Activated CD4-positive, alpha-beta T cell treated with anti-CD3 and anti-CD28 coated beads, Interleukin-2, amount 10 ng/mL, durations not matched to agents 7 days and 5 days (primary cell): Measurements from ENCODE around the gene PCNX4. TPM values are rescaled to one million over a fixed set of nuclear protein-coding genes. Genes with fewer than 3 reads are reported as not detected.
"Not testable (repeated sequence)": the region's sequence is repeated elsewhere in the genome, so short reads cannot be mapped to it uniquely, and the experiment has no call there.

Source experiments
- CTCF ChIA-PET: fragments of 350-600 bp; sonication (Branson Sonifier 250); formaldehyde crosslinking; loops from one replicate; lab custom pipeline; 2021; ENCODE audit warnings: antibody characterized with exemption; lab: Charles Lee
- POLR2A ChIA-PET: fragments of 350-600 bp; sonication (Branson Sonifier 250); formaldehyde crosslinking; loops from one replicate; lab custom pipeline; 2021; ENCODE audit warnings: antibody characterized with exemption; lab: Charles Lee
- DNase-seq: peaks from one replicate; pipeline ENCODE4 v3.0.0-alpha.2; 2020
- H3K27ac Mint-ChIP-seq: one replicate; pipeline ENCODE4 v1.8.0; 2021; ENCODE audit warnings: mild to moderate bottlenecking, moderate library complexity, mixed read lengths
- H3K27me3 Mint-ChIP-seq: one replicate; pipeline ENCODE4 v1.8.0; 2021; ENCODE audit warnings: mixed read lengths
- H3K36me3 Mint-ChIP-seq: one replicate; pipeline ENCODE4 v1.8.0; 2021; ENCODE audit warnings: low read depth, mixed read lengths
- H3K4me1 Mint-ChIP-seq: one replicate; pipeline ENCODE4 v1.8.0; 2021; ENCODE audit warnings: mixed read lengths
- H3K4me3 Mint-ChIP-seq: one replicate; pipeline ENCODE4 v1.8.0; 2021; ENCODE audit warnings: mild to moderate bottlenecking, moderate library complexity, mixed read lengths
- H3K9me3 Mint-ChIP-seq: one replicate; pipeline ENCODE4 v1.8.0; 2021; ENCODE audit warnings: mixed read lengths
- total RNA-seq, 2 experiments: library from RNA; stranded (reverse); gene quantifications; one replicate each; pipeline ENCODE4 v1.2.3, GENCODE V29; 2021

The PCNX4 gene
- total RNA-seq = 10 to 100 TPM; 33.3 to 36.9 TPM

DNA sequence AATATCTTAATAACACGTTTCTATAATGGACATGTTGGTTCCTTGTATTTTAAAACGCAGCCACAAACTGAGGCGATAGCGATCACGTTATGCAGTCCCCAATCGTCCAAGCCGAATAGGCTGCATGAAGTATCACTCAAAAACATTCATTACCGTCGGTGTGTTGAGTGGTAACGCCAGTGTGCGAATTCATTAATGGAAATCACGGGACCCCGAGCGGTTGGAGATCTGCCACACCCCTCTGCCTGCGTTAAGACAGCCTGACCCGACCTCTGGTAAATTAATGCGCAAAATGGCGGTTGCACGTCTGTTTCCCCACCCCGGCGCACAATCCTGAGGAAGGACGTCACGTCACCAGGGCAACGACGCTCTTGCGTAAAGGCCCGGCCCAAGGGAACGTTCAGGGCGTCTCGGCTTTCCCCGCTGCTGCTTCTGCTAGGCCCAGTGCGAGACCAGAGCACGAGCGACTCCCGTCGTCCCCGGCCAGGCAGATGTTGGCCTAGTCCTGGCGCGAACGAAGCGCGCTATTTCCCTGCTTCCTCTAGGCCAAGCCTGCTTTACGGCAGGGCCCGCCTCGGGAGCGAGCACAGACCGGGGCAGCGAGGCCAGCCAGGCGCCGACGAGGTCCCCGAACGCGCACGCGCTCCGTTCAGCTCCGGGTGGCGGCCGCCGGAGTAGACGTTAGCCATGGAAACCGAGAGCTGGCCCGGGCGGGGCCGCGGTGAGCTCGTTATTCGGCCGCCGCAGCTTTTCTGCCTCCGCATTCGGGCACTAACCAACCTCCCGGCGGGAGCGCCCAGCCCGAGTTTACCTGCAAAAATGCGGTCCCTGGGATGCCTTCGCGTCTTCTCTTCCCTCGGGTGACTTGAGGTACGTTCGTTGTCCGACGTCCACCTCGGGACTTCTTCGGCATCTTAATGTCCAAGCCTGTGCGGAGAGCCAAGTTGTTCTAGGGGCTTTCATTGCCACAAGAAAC lies at the start of gene PCNX4:
Gene PCNX4, plus strand, starts transcription at position 374 of the 976 bp plus-strand sequence. CDS start 15,716 bp downstream, outside the sequence.
- Mint-ChIP-seq H3K9me3 (no peaks in the 10 kb centered on the region), H3K4me1 (peaks cover 34% of the 10 kb centered on the region), H3K36me3 (peaks cover 15% of the 10 kb centered on the region), H3K27ac (peak within 1 kb of the TSS; percentile 95), H3K4me3 (peak within 1 kb of the TSS; percentile 93), H3K27me3 (no peaks in the 10 kb centered on the region)
- POLR2A ChIA-PET = interaction anchor here (1.0 kb wide), 1 partner anchor 73 kb away, joined by 4 read pairs; no protein-coding TSS in a partner anchor
- CTCF ChIA-PET = interaction anchor here (1.4 kb wide), 1 partner anchor 17 kb away, joined by 5 read pairs; no protein-coding TSS in a partner anchor
- DNase-seq = peak; percentile 96

DNA sequence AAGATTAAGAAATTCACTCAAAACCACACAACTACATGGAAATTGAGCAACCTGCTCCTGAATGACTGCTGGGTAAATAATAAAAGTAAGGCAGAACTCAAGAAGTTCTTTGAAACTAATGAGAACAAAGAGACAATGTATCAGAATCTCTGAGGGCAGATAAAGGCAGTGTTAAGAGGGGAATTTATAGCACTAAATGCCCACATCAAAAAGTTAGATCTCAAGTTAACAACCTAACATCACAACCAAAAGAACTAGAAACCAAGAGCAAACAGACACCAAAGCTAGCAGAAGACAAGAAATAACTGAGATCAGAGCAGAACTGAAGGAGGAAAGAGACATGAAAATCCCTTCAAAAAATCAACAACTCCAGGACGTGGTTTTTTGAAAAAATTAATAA lies 43.7 kb upstream of the PCNX4 start:
- DNase-seq, H3K27me3 Mint-ChIP-seq, H3K9me3 Mint-ChIP-seq, POLR2A ChIA-PET, CTCF ChIA-PET, H3K36me3 Mint-ChIP-seq, H3K27ac Mint-ChIP-seq, H3K4me3 Mint-ChIP-seq: not testable (repeated sequence)
- H3K4me1 Mint-ChIP-seq = peaks cover 11% of the 10 kb centered on the region

DNA sequence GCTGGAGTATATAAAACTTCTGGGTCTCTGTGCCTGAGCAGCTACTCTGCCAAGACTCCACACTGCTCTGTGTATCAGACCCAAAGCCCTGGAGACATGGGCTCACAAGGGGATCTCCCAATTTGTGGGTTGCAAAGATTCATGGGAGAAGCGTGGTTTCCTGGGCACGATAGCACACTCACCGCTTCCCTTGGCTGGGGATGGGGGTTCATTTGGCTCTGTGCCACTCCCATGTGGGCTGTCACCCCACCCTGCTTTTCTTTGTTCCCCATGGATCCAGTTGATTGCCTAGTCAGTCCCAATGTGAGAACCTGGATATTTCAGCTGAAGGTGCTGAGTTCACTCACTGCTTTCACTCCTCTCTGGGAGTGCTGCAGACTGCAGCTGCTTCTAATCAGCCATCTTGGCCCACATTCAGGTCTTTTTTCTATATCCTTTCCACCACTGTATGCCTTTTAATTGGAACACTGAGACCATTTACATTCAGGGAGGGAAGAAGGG lies 40.0 kb upstream of the PCNX4 start:
- no peak overlapping the region for H3K27ac Mint-ChIP-seq
- no peak overlapping the region for H3K4me3 Mint-ChIP-seq

DNA sequence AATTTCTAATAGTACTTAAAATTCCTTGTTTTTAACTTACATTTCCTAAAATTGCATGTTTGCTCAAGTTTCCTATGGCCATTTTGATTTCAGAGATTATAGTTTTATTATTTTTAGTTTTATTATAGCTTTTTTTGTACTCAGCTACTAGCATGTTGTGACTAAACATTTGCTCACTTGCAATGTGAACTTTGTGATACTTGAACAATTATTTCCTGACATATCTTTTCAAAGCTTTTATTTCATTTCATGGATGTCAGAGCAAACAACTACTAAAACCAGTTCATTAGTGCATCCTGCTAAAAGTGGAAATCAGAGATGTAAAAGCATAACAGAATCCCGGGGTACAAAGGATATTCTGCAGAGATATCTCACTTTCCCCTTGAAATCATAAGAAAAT lies 33.6 kb upstream of the PCNX4 start:
- H3K4me1 Mint-ChIP-seq = no peaks in the 10 kb centered on the region
- DNase-seq = no peak
- H3K4me3 Mint-ChIP-seq = no peak overlapping the region
- no peaks in the 10 kb centered on the region for H3K9me3 Mint-ChIP-seq
- H3K27me3 Mint-ChIP-seq = peaks cover 12% of the 10 kb centered on the region
- no peaks in the 10 kb centered on the region for H3K36me3 Mint-ChIP-seq
- POLR2A ChIA-PET = no interaction called here
- CTCF ChIA-PET = interaction anchor here (0.7 to 0.9 kb wide), 3 partner anchors 127 to 633 kb away, joined by 3 to 4 read pairs (median 3); no protein-coding TSS in a partner anchor
- no peak overlapping the region for H3K27ac Mint-ChIP-seq

More for the DNA sequence above, 40.0 kb upstream of the PCNX4 start:
- no peaks in the 10 kb centered on the region for H3K9me3 Mint-ChIP-seq
- ChIA-PET CTCF (interaction anchor here (1.3 kb wide), 1 partner anchor 11 kb away, joined by 3 read pairs; no protein-coding TSS in a partner anchor), POLR2A (no interaction called here)
- DNase-seq = peak; percentile 15
- H3K4me1 Mint-ChIP-seq = peaks cover 11% of the 10 kb centered on the region
- H3K36me3 Mint-ChIP-seq = no peaks in the 10 kb centered on the region
- peaks cover 5% of the 10 kb centered on the region for H3K27me3 Mint-ChIP-seq

DNA sequence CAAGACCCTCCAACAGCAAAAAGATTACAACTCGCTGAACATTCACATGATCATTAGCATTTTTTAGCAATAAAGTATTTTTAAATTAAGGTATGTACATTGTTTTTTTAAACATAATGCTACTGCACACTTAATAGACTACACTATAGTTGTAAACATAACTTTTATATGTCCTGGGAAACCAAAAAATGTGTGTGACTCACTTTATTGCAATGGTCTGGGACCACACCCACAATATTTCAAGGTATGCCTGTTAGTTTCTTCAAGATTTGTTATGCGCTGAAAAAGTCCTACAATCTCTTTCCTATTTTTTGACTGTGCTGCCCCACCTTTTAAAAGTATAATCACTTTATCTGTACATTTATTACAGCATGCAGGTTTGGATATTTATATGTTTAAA lies 30.4 kb upstream of the PCNX4 start:
- DNase-seq = no peak
- H3K9me3 Mint-ChIP-seq = no peaks in the 10 kb centered on the region
- no peaks in the 10 kb centered on the region for H3K4me1 Mint-ChIP-seq
- CTCF ChIA-PET = interaction anchor here (0.9 kb wide), 1 partner anchor 123 kb away, joined by 3 read pairs; no protein-coding TSS in a partner anchor
- POLR2A ChIA-PET = no interaction called here
- peaks cover 15% of the 10 kb centered on the region for H3K27me3 Mint-ChIP-seq
- no peak overlapping the region for H3K4me3 Mint-ChIP-seq
- H3K27ac Mint-ChIP-seq = no peak overlapping the region
- H3K36me3 Mint-ChIP-seq = no peaks in the 10 kb centered on the region

DNA sequence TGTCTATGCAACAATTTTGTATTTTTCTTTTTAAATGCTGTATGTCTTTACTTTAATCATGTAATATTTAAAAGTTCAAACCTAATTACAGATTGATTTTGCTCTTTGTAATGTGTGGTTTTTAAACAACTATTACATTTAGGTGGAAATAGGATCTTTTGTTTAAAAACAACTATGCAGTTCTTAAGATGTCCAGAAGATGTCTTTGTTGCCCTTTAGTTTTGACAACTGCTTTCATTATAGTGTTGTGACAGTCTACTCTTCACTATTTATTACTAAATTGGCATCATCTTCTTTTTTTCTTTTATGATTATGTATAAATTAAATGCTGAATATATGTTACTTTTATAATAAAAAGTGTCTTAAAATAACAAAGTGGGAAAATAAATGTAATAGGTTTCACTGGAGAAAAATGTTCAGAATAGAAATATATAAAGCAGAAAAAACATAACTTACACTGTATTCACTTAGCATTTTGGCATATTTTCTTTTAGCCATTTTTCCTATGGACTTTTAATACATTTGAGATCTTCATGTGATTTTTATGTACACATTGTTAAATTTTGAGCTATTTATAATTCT lies 27.1 kb upstream of the PCNX4 start:
- Mint-ChIP-seq H3K9me3 (no peaks in the 10 kb centered on the region), H3K36me3 (no peaks in the 10 kb centered on the region), H3K4me3 (no peak overlapping the region), H3K4me1 (no peaks in the 10 kb centered on the region), H3K27ac (no peak overlapping the region), H3K27me3 (peaks cover 12% of the 10 kb centered on the region)
- ChIA-PET POLR2A (no interaction called here), CTCF (interaction anchor here (1.3 to 1.6 kb wide), 2 partner anchors 9 to 120 kb away, joined by 3 to 4 read pairs; no protein-coding TSS in a partner anchor)
- DNase-seq = no peak

DNA sequence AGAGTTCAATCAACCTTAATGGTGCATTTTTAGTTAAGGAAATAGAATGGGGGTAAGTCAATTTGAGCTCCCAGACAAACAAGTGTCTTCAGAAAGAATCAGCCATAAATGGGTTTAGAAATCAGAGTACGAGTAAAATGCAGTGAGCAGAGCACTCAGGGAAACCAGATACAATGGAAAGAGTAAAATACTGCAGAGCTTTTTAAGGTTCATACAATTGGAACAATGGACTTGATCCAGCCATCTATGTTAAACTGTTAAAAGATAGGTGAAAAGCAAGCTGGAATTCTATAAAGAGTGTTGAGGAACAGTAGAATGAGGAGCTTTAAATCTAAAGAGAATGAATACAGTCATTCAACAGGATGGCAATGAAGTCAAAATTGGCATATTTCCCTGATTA lies 23.8 kb upstream of the PCNX4 start:
- no peak for DNase-seq
- POLR2A ChIA-PET = no interaction called here
- Mint-ChIP-seq H3K4me1 (no peaks in the 10 kb centered on the region), H3K4me3 (no peak overlapping the region), H3K36me3 (no peaks in the 10 kb centered on the region), H3K9me3 (no peaks in the 10 kb centered on the region), H3K27ac (no peak overlapping the region), H3K27me3 (peaks cover 3% of the 10 kb centered on the region)
- CTCF ChIA-PET = no interaction called here

DNA sequence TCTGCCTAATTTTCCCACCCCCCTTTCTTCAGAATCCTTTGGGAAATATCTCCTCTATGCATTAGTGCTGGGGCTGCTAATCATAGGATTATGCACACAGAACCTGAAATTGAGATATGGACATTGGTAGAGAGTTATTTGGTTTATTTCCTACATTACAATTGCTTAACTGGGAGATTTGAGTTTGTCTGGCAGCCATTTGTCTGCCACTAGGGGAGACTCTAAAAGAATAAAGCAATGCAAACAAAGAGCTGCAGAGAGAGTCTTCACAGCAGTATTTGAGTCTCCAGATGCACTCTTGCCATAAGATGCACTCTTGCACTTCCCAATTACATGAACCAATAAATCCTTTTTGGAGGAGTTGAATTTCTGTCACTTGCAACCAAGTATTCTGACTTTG lies 12.0 kb upstream of the PCNX4 start:
- Mint-ChIP-seq H3K4me1 (no peaks in the 10 kb centered on the region), H3K9me3 (peaks cover 5% of the 10 kb centered on the region)
- POLR2A ChIA-PET = no interaction called here

DNA sequence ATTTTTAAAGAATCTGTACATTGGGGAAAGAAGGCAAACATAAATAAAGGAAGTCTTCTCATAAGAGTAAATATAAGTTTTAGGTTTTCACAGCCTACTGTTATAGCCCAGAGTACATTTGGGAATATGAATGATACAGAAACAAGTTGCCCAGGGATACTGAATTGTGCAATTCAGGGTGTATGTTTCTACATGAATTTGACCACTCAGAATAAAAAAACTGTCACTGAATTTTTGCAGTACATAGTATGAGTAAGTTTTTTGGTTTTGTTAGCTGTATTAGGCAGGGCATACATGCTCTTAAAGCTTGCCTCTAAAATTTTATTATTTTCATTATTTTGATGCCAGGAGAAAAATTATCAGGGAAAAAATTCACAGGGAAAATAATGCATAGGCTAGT lies 6.6 kb upstream of the PCNX4 start:
- peaks cover 8% of the 10 kb centered on the region for H3K27me3 Mint-ChIP-seq
- CTCF ChIA-PET = no interaction called here
- no peaks in the 10 kb centered on the region for H3K4me1 Mint-ChIP-seq
- no peak for DNase-seq
- no peak overlapping the region for H3K27ac Mint-ChIP-seq
- no peak overlapping the region for H3K4me3 Mint-ChIP-seq
- H3K36me3 Mint-ChIP-seq = no peaks in the 10 kb centered on the region
- no peaks in the 10 kb centered on the region for H3K9me3 Mint-ChIP-seq
- POLR2A ChIA-PET = no interaction called here

More for the DNA sequence above, 12.0 kb upstream of the PCNX4 start:
- peaks cover 16% of the 10 kb centered on the region for H3K27me3 Mint-ChIP-seq
- H3K36me3 Mint-ChIP-seq = no peaks in the 10 kb centered on the region
- no peak overlapping the region for H3K4me3 Mint-ChIP-seq
- H3K27ac Mint-ChIP-seq = no peak overlapping the region
- CTCF ChIA-PET = no interaction called here
- DNase-seq = no peak

DNA sequence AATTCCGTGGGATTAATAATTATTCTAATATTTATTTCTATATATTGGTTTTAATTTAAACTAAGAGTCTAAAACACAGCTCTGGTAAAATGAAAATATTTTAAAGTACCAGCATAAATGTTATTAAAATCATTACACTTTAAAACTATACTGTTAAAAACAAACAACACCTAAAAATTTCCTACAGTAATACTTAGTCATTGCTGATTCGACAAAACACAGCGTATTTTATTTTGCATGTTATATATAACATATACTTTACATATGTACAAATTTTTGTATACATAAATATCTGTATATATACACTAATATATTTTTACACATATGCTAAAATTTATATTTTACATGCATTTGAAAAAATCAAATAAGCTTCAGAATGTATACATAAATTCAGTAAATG lies 6.0 kb upstream of the PCNX4 start:
- no peak overlapping the region for H3K4me3 Mint-ChIP-seq
- peaks cover 3% of the 10 kb centered on the region for H3K4me1 Mint-ChIP-seq
- no peak overlapping the region for H3K27ac Mint-ChIP-seq
- no peaks in the 10 kb centered on the region for H3K9me3 Mint-ChIP-seq
- no peak for DNase-seq
- H3K27me3 Mint-ChIP-seq = peaks cover 8% of the 10 kb centered on the region
- CTCF ChIA-PET = no interaction called here
- POLR2A ChIA-PET = no interaction called here
- H3K36me3 Mint-ChIP-seq = no peaks in the 10 kb centered on the region

DNA sequence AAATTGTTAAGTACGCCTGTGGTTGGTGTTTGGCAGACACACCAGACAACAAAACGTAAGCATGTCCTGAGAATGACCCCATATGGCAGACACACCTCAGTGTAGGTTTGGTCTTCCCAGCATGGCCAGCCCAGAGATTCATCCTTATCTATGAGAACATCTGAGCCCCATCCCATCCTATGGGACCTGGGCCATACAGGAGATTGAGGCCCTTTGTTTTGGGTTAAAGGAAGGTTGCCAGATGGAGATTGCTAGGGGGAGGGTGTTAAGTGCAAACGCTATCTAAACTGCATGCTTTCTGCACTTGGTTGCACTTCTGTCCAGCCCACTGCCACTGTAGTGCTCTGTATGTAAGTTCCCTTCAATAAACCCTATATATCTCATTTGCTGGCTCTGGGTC lies 4.1 kb upstream of the PCNX4 start:
- no peak for DNase-seq
- POLR2A ChIA-PET = no interaction called here
- H3K4me3 Mint-ChIP-seq = no peak overlapping the region
- peaks cover 4% of the 10 kb centered on the region for H3K36me3 Mint-ChIP-seq
- H3K27me3 Mint-ChIP-seq = peaks cover 8% of the 10 kb centered on the region
- H3K4me1 Mint-ChIP-seq = peaks cover 8% of the 10 kb centered on the region
- H3K9me3 Mint-ChIP-seq = no peaks in the 10 kb centered on the region
- CTCF ChIA-PET = interaction anchor here (1.7 kb wide), 1 partner anchor 10 kb away, joined by 4 read pairs; no protein-coding TSS in a partner anchor
- no peak overlapping the region for H3K27ac Mint-ChIP-seq

DNA sequence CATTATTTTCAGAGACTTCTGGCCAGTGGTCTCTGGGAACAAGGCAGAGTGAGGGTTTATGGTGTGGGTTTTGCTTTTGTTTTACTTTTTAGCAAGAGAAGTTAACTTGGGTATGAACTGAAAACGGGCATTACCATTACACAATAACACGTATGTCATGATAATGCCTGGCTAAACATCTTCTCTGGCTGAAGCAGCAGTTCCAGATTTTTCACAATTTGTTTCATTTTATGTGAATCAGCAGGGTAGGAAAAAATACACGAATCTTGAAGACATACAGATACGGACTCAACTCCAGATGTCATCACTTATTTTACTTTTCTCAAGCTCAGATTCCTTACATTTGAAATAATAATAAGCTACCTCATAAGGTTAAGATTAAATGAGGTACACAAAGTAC lies 2.5 kb upstream of the PCNX4 start:
- POLR2A ChIA-PET = no interaction called here
- no peak for DNase-seq
- Mint-ChIP-seq H3K27ac (no peak overlapping the region), H3K9me3 (no peaks in the 10 kb centered on the region), H3K36me3 (peaks cover 7% of the 10 kb centered on the region), H3K27me3 (peaks cover 5% of the 10 kb centered on the region), H3K4me3 (no peak overlapping the region), H3K4me1 (peaks cover 20% of the 10 kb centered on the region)
- CTCF ChIA-PET = interaction anchor here (1.7 kb wide), 1 partner anchor 12 kb away, joined by 4 read pairs; no protein-coding TSS in a partner anchor
